K562 (cell line): ENCODE results near the gene LCTL. TPM values are rescaled to one million over a fixed set of nuclear protein-coding genes. Genes with fewer than 3 reads are reported as not detected.

Experiments used
- ATF1 ChIP-seq, 2 experiments: fragments of 450-650 bp in 1 of 2; IDR thresholded peaks; 2 replicates each; pipeline ENCODE4 v1.6.1; 2016; ENCODE audit warnings: missing compliant biosample characterization in 1 of 2, missing genetic modification characterization in 1 of 2
- ETS2 ChIP-seq: IDR thresholded peaks from 2 replicates; pipeline ENCODE4 v1.6.1; 2016; ENCODE audit warnings: borderline replicate concordance, missing genetic modification characterization, mild to moderate bottlenecking, moderate library complexity, missing compliant biosample characterization; ENCODE audit not compliant: poor library complexity, severe bottlenecking
- GMEB1 ChIP-seq: fragments of 250-450 bp; sonication (Bioruptor Pico); IDR thresholded peaks from 2 replicates; pipeline ENCODE4 v1.4.0; 2020; ENCODE audit warnings: mild to moderate bottlenecking
- KHSRP ChIP-seq: fragments of 450-650 bp; IDR thresholded peaks from 2 replicates; pipeline ENCODE4 v1.6.1; 2017
- POU5F1 ChIP-seq: fragments of 150-350 bp; IDR thresholded peaks from 2 replicates; pipeline ENCODE4 v1.6.1; 2014; ENCODE audit warnings: borderline replicate concordance, low read length, low read depth, mild to moderate bottlenecking; ENCODE audit not compliant: partially characterized antibody
- PRMT5 ChIP-seq: sonication (generic); formaldehyde crosslinking; IDR thresholded peaks from 2 replicates; pipeline ENCODE4 v1.5.0; 2020; ENCODE audit warnings: missing genetic modification reagents
- RBM25 ChIP-seq: fragments of 200-400 bp; formaldehyde crosslinking; IDR thresholded peaks from 2 replicates; pipeline ENCODE4 v1.6.1; 2018; ENCODE audit warnings: low read length, low read depth, moderate library complexity; ENCODE audit not compliant: severe bottlenecking
- SMAD2 ChIP-seq: fragments of 150-350 bp; IDR thresholded peaks from 2 replicates; pipeline ENCODE4 v1.6.1; 2014; ENCODE audit warnings: low read depth, mild to moderate bottlenecking, low read length
- TRIM24 ChIP-seq, 2 experiments: fragments of 450-650 bp; IDR thresholded peaks; 2 replicates each; pipeline ENCODE4 v1.6.1; 2016
- ZSCAN32 ChIP-seq: fragments of 450-650 bp; formaldehyde crosslinking; IDR thresholded peaks from 2 replicates; pipeline ENCODE4 v1.4.0; 2020; ENCODE audit warnings: mild to moderate bottlenecking, moderate library complexity
- polyA plus RNA-seq, 8 experiments: library from polyadenylated mRNA; depleted of rRNA in 4 of 8; stranded (reverse) in 5 of 8; unstranded in 3 of 8; fragments of >200 nt; fragmentation: Nextera tagmentation in 2 of 8; fragmentation: Illumina TruSeq in 1 of 8; extraction: Ambion mirVana in 2 of 8; extraction: Trizol in 1 of 8; gene quantifications; 2 replicates each; pipeline versions ENCODE4 v1.2.1 to v1.2.3, GENCODE V29; 2011 to 2014; ENCODE audit warnings: inconsistent platforms in 1 of 8, missing spikeins in 1 of 8
- total RNA-seq, 7 experiments: library from RNA; depleted of rRNA in 6 of 7; stranded (reverse); fragments of >200 nt in 6 of 7; fragmentation: Illumina TruSeq in 2 of 7; extraction: Trizol in 2 of 7; gene quantifications; 2 replicates each; pipeline versions ENCODE4 v1.2.1 to v1.2.3, GENCODE V29; 2011 to 2021; ENCODE audit warnings: low replicate concordance in 1 of 7
- TF ChIP-seq, protein P1 (sequence below), 2 experiments: fragments of 450-650 bp; IDR thresholded peaks; 2 replicates each; pipeline ENCODE4 v1.6.1; 2016; ENCODE audit warnings: mild to moderate bottlenecking in 2 of 2, borderline replicate concordance in 1 of 2, low read depth in 1 of 2, moderate library complexity in 1 of 2
- TF ChIP-seq, protein P2 (sequence below), 3 experiments: fragments of 200-800 bp in 1 of 3; fragments of 250-450 bp in 1 of 3; fragments of 450-650 bp in 1 of 3; sonication (Bioruptor Pico) in 1 of 3; sonication (Bioruptor generic) in 1 of 3; formaldehyde crosslinking in 1 of 3; IDR thresholded peaks; 2 replicates each; pipeline versions ENCODE4 v1.6.1 to v1.8.0; 2016 to 2022; ENCODE audit warnings: mild to moderate bottlenecking in 2 of 3, missing genetic modification characterization in 2 of 3, missing compliant biosample characterization in 1 of 3, moderate library complexity in 1 of 3

The LCTL gene
- total and polyA plus RNA-seq, 9 of the 15 experiments (the other 6 are each of a cell fraction or from before 2014, with no cell fraction given), result 0.08 to 0.31 (median 0.17) TPM; not detected in 6

- TF ChIP-seq, protein P1, sequence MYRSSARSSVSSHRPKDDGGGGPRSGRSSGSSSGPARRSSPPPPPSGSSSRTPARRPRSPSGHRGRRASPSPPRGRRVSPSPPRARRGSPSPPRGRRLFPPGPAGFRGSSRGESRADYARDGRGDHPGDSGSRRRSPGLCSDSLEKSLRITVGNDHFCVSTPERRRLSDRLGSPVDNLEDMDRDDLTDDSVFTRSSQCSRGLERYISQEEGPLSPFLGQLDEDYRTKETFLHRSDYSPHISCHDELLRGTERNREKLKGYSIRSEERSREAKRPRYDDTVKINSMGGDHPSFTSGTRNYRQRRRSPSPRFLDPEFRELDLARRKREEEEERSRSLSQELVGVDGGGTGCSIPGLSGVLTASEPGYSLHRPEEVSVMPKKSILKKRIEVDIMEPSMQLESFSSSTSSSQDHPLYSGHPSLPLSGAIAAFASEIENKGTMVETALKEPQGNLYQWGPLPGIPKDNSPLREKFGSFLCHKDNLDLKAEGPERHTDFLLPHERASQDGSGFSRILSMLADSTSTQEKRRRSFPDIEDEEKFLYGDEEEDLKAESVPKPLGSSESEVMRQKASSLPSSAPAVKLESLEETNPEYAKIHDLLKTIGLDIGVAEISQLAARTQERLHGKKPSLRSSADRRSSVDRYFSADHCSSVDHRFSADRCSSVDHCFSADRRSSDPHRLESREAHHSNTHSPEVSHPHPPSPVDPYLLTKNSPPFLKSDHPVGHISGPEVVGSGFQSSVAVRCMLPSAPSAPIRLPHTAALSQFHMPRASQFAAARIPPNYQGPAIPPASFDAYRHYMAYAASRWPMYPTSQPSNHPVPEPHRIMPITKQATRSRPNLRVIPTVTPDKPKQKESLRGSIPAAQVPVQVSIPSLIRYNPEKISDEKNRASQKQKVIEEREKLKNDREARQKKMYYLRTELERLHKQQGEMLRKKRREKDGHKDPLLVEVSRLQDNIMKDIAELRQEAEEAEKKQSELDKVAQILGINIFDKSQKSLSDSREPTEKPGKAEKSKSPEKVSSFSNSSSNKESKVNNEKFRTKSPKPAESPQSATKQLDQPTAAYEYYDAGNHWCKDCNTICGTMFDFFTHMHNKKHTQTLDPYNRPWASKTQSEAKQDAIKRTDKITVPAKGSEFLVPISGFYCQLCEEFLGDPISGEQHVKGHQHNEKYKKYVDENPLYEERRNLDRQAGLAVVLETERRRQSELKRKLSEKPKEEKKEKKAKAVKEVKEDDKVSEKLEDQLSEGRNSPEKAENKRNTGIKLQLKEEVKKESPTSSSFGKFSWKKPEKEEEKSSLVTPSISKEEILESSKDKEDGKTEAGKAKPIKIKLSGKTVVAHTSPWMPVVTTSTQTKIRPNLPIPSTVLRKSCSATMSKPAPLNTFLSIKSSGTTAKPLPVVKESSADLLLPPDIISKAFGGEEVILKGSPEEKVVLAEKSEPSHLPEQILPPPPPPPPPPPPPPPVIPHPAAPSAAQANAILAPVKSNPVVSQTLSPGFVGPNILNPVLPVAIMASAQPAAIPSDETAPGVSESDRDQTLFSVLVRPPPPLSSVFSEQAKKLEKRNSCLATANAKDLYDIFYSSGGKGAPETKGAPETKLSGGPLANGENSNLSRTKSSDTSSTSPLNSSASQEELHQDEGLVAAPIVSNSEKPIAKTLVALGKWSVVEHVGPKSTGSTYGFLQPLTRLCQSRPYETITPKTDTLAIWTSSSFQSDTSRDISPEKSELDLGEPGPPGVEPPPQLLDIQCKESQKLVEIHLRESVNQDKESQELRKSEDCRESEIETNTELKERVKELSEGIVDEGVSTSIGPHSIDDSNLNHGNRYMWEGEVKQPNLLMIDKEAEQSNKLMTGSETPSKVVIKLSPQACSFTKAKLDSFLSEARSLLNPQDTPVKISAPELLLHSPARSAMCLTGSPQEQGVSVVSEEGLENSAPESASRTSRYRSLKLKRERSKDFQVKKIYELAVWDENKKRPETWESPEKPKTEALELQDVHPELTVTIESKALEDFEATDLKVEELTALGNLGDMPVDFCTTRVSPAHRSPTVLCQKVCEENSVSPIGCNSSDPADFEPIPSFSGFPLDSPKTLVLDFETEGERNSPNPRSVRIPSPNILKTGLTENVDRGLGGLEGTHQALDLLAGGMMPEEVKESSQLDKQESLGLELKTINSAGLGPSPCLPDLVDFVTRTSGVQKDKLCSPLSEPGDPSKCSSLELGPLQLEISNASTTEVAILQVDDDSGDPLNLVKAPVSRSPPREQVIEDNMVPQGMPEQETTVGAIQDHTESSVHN (IDR thresholded peaks at IDR 0.05; ENCODE audit: borderline replicate concordance in 1 of 2, low read depth in 1 of 2), result no peak
- TF ChIP-seq ETS2 (no peak), PRMT5 (no peak), POU5F1 (no peak), KHSRP (no peak), ATF1 (CRISPR knock-in tag; IDR thresholded peaks at IDR 0.05) (no peak), ATF1 (tag; IDR thresholded peaks at IDR 0.05) (peak; percentile 30; the same call in 1 of the 2 replicates), GMEB1 (CRISPR knock-in tag) (peak; percentile 61), SMAD2 (no peak), RBM25 (no peak), TRIM24 (IDR thresholded peaks at IDR 0.05) (no peak), ZSCAN32 (CRISPR knock-in tag) (no peak)
- TF ChIP-seq, protein P2, sequence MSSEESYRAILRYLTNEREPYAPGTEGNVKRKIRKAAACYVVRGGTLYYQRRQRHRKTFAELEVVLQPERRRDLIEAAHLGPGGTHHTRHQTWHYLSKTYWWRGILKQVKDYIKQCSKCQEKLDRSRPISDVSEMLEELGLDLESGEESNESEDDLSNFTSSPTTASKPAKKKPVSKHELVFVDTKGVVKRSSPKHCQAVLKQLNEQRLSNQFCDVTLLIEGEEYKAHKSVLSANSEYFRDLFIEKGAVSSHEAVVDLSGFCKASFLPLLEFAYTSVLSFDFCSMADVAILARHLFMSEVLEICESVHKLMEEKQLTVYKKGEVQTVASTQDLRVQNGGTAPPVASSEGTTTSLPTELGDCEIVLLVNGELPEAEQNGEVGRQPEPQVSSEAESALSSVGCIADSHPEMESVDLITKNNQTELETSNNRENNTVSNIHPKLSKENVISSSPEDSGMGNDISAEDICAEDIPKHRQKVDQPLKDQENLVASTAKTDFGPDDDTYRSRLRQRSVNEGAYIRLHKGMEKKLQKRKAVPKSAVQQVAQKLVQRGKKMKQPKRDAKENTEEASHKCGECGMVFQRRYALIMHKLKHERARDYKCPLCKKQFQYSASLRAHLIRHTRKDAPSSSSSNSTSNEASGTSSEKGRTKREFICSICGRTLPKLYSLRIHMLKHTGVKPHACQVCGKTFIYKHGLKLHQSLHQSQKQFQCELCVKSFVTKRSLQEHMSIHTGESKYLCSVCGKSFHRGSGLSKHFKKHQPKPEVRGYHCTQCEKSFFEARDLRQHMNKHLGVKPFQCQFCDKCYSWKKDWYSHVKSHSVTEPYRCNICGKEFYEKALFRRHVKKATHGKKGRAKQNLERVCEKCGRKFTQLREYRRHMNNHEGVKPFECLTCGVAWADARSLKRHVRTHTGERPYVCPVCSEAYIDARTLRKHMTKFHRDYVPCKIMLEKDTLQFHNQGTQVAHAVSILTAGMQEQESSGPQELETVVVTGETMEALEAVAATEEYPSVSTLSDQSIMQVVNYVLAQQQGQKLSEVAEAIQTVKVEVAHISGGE (CRISPR knock-in tag; IDR thresholded peaks at IDR 0.05), result peak in 1 of 3 experiments; percentile 64; a peak in 2 of 6 replicates
Observed at GRCh38 chr15:66601521-66601920, 35.7 kb upstream of the LCTL start (continued).
